Stimulated activated CD4-positive, alpha-beta T cell treated with anti-CD3 and anti-CD28 coated beads, Interleukin-2, amount 100 ng/mL, for 4 hours (primary cell): ENCODE results near the gene CFAP69.
"Not testable (repeated sequence)": the region's sequence is repeated elsewhere in the genome, so short reads cannot be mapped to it uniquely, and the experiment has no call there.

Experiments used
- DNase-seq: peaks from one replicate; pipeline ENCODE4 v3.0.0-alpha.2; 2020; ENCODE audit warnings: low read depth

The CFAP69 gene

GRCh38 chr7:90231304-90231703, 13.7 kb upstream of the CFAP69 start:
- DNase-seq: no peak

GRCh38 chr7:90232430-90232829, 12.5 kb upstream of the CFAP69 start:
- no peak for DNase-seq

GRCh38 chr7:90233569-90233968, 11.4 kb upstream of the CFAP69 start:
- no peak for DNase-seq

- DNase-seq: no peak
Observed at GRCh38 chr7:90236721-90237289, 8.2 kb upstream of the CFAP69 start.

- no peak for DNase-seq
Observed at GRCh38 chr7:90238022-90238421, 7.0 kb upstream of the CFAP69 start.

GRCh38 chr7:90238583-90238982, 6.4 kb upstream of the CFAP69 start:
- DNase-seq: no peak

GRCh38 chr7:90239050-90239449, 5.9 kb upstream of the CFAP69 start:
- DNase-seq: no peak

GRCh38 chr7:90239625-90240228, 5.2 kb upstream of the CFAP69 start:
- no peak for DNase-seq

GRCh38 chr7:90242369-90243168, 2.4 kb upstream of the CFAP69 start:
- no peak for DNase-seq

GRCh38 chr7:90243556-90243955, 1.4 kb upstream of the CFAP69 start:
- DNase-seq: no peak

- DNase-seq: no peak
Observed at GRCh38 chr7:90244565-90244908, 437 bp upstream of the CFAP69 start.

- DNase-seq: no peak
Observed at GRCh38 chr7:90246171-90246570, 1.2 kb downstream of the CFAP69 start.

GRCh38 chr7:90248706-90249105, 3.7 kb downstream of the CFAP69 start:
- no peak for DNase-seq

- DNase-seq: no peak
Observed at GRCh38 chr7:90250601-90251303, 5.8 kb downstream of the CFAP69 start.

- DNase-seq: no peak
Observed at GRCh38 chr7:90251304-90251635, 6.3 kb downstream of the CFAP69 start.

- not testable (repeated sequence) for DNase-seq
Observed at GRCh38 chr7:90256011-90256410, 11.0 kb downstream of the CFAP69 start.

- no peak for DNase-seq
Observed at GRCh38 chr7:90256778-90257177, 11.8 kb downstream of the CFAP69 start.

- no peak for DNase-seq
Observed at GRCh38 chr7:90261441-90261840, 16.5 kb downstream of the CFAP69 start.

GRCh38 chr7:90262438-90262837, 17.5 kb downstream of the CFAP69 start:
- DNase-seq: no peak

- DNase-seq: no peak
Observed at GRCh38 chr7:90266808-90267207, 21.8 kb downstream of the CFAP69 start.

GRCh38 chr7:90267263-90267858, 22.4 kb downstream of the CFAP69 start:
- DNase-seq: no peak

GRCh38 chr7:90269163-90269562, 24.2 kb downstream of the CFAP69 start:
- DNase-seq: no peak
